ENCODE data around the gene ATP1A3.

ATP1A3 gene

DNA sequence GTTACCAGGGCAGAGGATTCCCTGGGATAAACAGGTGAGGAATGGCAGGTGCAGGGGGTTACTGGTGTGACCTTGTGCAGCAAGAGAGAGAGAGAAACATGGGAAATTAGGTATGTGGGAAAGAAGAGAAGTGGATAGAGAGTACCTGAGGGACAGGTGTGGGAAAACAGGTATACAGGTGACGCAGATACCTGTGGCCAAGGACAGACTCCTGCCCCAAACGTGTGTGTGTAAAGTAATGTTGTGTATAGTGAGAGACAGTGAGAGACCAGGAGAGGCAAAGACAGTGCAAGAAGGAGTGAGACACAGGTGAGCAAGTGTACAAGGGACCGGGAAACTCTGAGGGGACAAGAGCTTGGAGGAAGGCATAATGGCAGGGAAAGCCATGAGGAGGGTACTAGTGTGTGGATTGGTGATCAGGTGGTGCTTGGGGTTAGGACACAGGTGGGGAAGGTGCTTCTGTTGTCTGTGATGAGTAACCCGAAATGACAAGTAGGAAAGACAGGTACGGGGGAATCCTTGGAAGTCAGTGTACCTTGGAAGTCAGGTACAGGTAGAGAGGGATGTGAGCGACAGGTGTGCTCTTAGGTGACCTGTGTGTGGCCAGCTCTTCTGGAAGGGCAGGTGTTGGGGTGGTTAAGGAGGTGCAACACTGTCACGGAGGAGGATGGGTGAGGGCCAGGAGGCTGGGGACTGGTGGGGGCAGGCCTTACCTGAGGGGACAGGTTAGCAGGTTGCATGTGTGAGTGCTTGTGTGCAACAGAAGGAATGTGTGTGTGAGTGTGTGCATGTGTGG lies 68.6 kb downstream of the ATP1A3 start:
- TF ChIP-seq GATA3 (IDR thresholded peaks at IDR 0.05; ENCODE audit: low read depth, low read length) (no peak), GATA2 (IDR thresholded peaks at IDR 0.05; ENCODE audit: low read depth, low read length) (no peak)

DNA sequence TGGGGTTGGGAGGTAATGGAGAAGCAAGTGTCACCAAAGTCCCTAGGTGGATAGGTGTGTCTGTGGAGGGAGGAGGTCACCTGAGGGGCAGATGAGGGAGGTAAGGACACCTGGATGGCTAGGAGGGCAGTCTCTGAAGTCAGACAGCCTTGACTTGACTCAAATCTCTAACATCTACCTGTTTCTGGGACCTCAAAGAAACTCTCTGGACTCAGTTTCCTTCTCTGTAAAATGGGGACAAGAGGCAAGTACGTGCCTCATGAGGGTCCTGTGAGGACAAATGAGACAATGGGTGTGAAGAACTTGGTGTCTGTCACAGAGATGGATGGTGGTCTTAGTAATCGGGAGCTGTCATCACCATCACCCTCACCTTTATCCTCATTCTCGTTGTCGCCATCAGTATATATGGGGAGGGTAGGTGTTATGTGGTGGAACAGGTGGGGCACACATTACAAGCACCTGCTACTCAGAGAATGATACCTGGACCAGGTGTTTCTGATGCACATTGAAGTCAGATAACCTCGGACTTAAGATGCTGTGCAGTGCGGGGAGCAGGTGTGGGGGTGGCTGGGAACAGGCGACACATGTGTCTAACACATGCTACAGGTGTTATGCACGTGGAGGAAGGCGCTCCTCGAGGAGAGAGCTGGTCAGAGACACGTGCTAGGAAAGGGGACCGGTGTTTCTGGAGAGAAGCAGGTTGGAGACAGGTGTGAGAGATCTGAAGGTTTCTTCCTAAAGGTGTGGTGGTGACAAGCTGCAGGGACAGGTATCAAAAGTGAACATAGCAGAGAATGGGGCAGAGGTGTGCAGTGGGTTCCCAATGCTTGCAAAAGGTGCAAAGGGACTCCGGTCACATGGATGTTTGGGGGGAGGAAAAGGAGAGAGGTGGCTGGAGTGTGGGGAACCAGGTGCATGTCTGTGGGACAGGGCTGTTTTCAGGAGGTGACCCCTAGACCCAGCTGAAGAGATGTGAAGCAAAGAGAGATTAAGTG lies 69.6 kb downstream of the ATP1A3 start:
- no peak for TF ChIP-seq GATA2 (IDR thresholded peaks at IDR 0.05; ENCODE audit: low read depth, low read length)
- TF ChIP-seq GATA3 (IDR thresholded peaks at IDR 0.05; ENCODE audit: low read depth, low read length) = no peak

DNA sequence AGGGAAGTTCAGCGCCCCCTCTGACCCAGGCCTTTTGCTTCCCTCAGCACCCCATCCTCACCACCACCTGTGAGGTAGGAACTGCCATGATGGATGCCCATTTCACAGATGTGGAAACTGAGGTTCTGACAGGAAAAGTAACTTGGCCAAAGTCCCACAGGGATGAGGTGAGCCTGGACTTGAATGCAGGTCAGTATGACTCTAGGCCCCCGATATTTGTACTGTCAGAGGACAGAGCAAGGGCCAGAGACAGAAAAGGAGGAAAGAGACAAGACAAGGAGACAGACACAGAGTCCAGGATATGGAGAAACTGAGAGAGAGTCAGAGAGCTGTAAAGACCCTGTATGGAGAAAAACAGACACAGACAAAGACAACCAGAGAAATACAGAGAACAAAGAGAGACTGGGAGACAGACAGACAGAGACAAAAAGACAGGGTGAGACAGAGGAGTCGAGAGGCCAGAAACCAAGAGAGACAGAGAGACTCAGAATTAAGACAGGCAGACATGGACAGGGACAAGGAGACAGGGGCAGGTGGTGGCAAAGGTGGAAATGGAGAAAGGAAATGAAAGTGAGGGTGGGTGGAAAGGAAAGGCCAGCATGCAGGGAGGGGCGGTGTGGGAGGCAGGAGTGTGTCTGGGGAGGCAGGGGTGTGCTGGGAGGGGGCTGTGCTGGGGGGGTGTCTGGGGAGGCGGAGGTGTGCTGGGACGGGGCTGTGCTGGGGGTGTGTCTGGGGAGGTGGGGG lies 70.8 kb downstream of the ATP1A3 start:
- no peak for TF ChIP-seq GATA2 (IDR thresholded peaks at IDR 0.05; ENCODE audit: low read depth, low read length)
- no peak for TF ChIP-seq GATA3 (IDR thresholded peaks at IDR 0.05; ENCODE audit: low read depth, low read length)

DNA sequence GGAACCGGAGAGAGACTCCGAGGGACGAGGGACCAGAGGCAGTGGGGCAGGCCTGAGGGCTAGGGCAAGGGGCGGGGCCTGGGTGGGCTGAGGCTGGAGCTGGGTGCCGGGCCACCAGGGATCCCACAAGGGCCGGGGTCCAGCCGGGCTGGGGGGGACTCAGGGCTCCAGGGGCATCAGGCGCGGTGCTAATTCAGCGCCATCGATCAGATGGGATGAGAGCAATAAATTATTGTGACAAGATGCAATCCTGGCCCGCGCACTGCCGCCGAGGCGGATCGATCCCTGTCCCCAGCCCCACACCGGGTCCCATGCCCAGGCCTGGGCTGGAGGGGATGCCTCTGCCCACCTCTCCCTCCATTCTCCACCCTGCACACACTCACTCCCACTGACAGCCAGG lies 71.4 kb downstream of the ATP1A3 start:
- TF ChIP-seq GATA2 (IDR thresholded peaks at IDR 0.05; ENCODE audit: low read depth, low read length) (no peak), GATA3 (IDR thresholded peaks at IDR 0.05; ENCODE audit: low read depth, low read length) (no peak)

DNA sequence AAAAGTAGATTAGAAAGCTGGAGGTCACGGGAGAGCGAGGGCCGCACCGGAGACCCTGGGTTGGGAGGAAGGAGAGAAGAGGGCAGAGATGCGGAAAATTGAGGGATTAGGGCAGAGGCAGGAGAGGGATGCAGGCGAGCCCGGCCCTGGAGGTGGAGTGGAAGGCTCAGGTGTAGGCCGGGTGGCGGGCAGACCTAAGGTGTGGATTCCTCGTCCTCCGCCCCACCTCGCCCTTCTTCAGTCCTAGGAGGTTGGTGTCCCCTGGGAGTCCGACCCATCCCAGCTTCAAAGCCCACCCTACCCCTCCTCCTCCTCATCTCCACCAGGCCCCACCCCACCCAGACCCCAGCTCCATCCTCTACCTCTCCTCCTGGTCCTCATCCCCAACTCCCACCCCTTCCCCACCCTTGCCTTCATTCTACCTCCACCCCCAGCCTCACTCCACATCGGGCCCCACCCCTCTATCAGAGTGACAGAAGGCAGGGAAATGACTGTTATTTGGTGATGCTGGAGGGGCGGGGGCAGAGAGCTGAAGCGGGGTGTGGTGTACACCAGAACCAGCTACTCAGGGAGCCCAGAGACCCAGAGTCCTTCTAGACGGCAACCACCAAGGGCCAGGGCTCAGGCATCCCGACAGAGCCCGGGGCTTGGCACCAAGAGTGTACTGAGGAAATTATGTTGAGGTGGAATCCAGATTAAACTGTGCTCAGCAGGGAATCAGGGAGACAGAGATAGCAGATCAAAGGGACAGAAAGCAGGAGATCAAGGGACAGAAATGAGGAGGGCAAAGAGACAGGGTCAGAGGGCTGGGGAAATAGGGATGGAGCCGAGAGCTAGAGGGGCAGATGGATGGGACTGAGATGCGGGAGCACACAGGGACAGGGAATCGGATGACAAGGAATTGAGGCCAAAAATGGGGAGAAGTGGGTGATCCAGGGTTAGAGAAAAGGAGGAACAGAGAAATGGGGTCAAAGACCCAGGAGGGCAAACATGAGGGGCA lies 72.2 kb downstream of the ATP1A3 start:
- no peak for TF ChIP-seq GATA3 (IDR thresholded peaks at IDR 0.05; ENCODE audit: low read depth, low read length)
- TF ChIP-seq GATA2 (IDR thresholded peaks at IDR 0.05; ENCODE audit: low read depth, low read length) = no peak

DNA sequence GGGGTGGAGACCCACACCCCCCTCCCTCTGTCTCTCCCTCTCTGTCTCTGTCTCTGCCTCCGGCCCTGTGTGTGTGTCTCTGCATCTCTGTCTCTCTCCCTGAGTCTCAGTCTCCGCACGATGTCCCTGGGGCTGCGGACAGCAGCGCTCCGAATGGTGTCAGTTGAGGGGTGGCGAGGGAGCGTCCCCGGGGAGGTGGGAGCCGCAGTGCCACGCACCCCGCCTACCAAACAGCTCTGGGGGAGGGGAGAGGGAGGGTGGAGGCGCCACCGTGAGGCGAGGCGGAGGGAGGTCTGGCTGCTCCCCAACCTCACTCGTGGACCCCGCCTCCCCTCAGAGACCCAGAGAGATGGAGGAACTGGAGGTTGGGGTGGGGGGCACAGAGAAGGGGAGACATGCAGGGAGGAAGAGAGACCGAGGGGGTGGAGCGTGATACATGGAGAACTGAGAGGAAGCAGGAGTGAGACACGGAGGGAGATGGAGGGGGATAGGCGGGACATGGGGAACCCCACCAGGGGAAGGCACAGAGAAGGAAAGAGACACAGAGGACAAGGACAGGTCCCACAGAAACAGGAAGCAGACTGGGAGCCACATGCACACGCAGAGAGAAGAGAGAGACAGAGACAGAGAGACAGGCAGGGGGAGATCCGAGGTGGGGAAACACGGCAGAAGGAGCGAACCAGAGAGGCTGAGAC lies 73.0 kb downstream of the ATP1A3 start:
- TF ChIP-seq GATA2 (IDR thresholded peaks at IDR 0.05; ENCODE audit: low read depth, low read length) = no peak
- no peak for TF ChIP-seq GATA3 (IDR thresholded peaks at IDR 0.05; ENCODE audit: low read depth, low read length)

DNA sequence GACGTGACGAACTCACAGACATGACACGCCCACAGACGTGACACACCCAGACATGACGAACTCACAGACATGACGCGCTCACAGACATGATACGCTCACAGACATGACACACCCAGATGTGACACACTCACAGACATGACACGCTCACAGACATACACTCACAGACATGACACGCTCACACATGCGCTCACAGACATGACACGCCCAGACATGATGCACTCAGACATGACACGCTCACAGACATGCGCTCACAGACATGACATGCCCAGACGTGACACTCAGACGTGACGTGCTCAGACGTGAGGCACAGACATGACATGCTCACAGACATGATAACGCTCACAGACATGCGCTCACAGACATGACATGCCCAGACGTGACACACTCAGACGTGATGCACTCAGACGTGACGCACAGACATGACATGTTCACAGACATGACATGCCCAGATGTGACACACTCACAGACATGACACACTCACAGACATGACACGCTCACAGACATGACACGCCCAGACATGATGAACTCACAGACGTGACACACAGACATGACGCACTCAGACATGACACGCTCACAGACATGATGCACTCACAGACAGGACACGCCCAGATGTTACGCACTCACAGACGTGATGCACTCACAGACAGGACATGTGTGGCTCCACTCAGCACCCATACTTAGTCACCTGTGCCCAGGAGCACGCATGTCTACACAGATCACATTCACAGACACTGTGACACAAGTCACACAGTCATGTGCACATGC lies 73.9 kb downstream of the ATP1A3 start:
- TF ChIP-seq GATA3 (IDR thresholded peaks at IDR 0.05; ENCODE audit: low read depth, low read length) (no peak), GATA2 (IDR thresholded peaks at IDR 0.05; ENCODE audit: low read depth, low read length) (no peak)

DNA sequence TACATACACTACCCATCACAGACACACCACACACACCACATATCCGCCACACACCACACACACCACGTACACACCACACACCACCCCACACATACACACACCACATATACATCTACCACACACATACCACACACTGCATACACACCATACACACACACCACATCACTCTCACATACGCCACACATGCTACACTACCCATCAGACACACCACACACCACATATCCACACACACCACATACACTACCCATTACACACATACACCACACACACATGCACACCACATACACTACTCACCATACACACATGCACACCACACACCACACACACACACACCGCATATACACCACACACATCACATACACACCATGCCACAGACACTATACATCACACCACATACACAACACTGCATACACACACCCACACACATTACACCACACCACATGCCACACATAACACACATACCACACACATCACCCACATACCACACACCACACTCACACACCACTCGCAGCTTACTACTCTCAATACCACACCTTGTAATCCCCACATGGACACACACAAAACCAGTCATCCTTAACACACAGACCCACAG lies 75.3 kb downstream of the ATP1A3 start:
- TF ChIP-seq GATA3 (IDR thresholded peaks at IDR 0.05; ENCODE audit: low read depth, low read length) (no peak), GATA2 (IDR thresholded peaks at IDR 0.05; ENCODE audit: low read depth, low read length) (no peak)

DNA sequence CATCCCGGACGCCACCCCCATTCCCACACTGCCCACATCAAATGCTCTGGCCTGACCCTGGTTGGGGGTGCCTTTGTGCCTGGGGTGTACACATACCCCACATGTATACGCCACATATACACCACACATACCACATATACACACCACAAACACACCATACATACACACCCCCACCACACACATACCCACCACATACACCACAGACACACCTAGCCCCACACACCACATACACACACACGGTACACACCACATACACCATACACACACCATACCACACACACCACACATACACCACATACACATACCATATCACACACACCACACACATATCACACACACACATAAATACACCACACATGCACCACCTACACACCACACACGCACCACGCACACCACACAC lies 75.9 kb downstream of the ATP1A3 start:
- TF ChIP-seq GATA2 (IDR thresholded peaks at IDR 0.05; ENCODE audit: low read depth, low read length) = no peak
- no peak for TF ChIP-seq GATA3 (IDR thresholded peaks at IDR 0.05; ENCODE audit: low read depth, low read length)

DNA sequence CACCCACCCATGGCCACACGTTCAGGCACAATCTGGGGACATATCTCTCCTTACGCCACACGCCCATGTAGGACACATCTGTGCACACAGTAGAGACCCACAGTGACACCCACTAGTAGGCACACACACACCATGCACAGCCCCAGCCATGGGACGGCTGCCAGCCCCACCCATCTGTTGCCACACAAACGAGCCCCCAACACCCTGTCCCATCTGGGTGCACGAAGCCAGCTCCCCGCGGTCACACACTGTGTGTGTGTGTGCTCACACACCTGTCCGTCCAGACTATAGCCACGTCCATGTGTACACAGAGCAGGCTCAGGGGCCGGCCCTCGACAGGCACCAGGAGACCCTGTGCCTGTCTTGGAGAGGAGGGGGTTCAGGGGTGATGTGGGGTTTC lies 76.4 kb downstream of the ATP1A3 start:
- no peak for TF ChIP-seq GATA2 (IDR thresholded peaks at IDR 0.05; ENCODE audit: low read depth, low read length)
- TF ChIP-seq GATA3 (IDR thresholded peaks at IDR 0.05; ENCODE audit: low read depth, low read length) = no peak

Data from SH-SY5Y (cell line).